ENCODE measurements around the gene ABHD12.

Gene ABHD12

DNA sequence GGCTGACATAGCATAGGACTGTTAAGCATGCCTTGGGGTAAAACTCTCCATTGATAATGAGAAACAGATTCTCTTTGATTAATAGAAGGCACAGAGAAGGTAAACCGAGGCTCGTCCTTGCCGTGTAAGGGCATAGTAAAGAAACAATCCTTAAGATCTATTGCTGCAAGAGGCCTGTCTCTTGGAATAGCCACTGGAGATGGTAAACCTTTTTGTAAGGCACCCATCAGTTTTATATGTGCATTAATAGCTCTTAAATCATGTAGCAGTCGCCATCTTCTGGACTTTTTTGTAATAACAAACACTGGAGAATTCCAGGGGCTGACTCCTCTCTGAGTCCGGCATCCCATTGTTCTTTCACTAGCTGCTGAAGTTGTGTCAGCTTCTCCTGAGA, 8.4 kb upstream of the ABHD12 start:
- DNase-seq (ENCODE audit: low read depth in 1 of 2, low spot score in 1 of 2) = peak; percentile 33 to 86
- TF ChIP-seq JUND (IDR thresholded peaks at IDR 0.05; ENCODE audit: low read depth) = no peak
- in situ Hi-C loops (cut with HindIII; ENCODE audit: low pct_unique_long_range_greater_than_20kb, low sequenced_read_pairs) = no loop called here

DNA sequence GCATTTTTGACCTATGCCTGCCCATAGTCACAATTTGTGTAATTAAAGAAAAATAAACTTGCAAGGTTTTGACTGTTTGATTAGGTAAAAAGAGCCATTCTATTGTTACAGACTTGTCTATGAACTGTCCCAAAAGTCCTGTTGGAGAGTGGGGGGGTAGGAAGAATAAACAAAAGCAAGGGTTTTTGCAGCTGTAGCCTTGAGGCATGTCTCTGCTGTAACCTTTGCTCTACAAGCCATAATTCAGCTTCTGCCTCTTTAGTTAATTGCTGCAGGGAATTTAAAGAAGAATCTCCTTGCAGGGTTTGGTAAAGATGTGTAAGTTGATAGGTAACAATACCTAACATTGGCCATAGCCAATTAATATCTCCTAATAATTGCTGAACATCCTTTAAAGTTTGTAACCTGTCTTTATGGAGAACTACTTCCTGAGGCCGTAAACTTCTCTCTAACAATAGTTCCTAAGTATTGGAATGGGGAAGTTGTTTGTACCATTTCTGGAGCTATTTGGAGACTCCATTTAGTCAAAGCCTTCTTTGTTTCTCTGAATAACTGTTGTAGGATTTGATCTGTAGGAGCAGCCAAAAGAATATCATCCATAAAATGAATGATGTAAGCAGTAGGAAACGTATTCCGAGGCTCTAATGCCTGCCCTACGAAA, 7.9 kb upstream of the ABHD12 start:
- in situ Hi-C loops (cut with HindIII; ENCODE audit: low pct_unique_long_range_greater_than_20kb, low sequenced_read_pairs) = no loop called here

GRCh38 chr20:25397821-25398220, 7.2 kb upstream of the ABHD12 start:
- in situ Hi-C loops (cut with HindIII; ENCODE audit: low pct_unique_long_range_greater_than_20kb, low sequenced_read_pairs) = no loop called here
- peak in 1 of 2 experiments; percentile 72 for DNase-seq (ENCODE audit: low read depth in 1 of 2, low spot score in 1 of 2)
- TF ChIP-seq JUND (IDR thresholded peaks at IDR 0.05; ENCODE audit: low read depth) = no peak

More for the DNA sequence above, 7.9 kb upstream of the ABHD12 start:
- peak in 1 of 2 experiments; percentile 29 for DNase-seq (ENCODE audit: low read depth in 1 of 2, low spot score in 1 of 2)
- no peak for TF ChIP-seq JUND (IDR thresholded peaks at IDR 0.05; ENCODE audit: low read depth)

DNA sequence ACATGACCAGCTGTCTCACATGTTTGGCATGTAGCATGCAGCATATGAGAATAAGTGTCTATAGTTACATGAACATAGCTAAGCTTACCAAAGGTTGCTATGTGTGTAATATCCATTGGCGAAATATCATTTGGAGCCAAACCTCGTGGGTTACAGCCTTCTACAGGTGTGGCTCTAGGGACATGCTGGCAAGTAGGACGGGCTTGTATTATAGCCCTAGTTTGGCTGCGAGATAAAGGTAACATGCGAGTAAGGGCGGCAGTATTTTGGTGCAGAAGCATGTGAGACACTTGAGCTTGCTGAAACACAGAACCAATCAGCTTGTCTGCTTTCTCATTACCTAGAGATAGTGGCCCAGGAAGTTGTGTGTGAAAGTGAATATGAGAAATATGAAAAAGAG, 6.5 kb upstream of the ABHD12 start:
- TF ChIP-seq JUND (IDR thresholded peaks at IDR 0.05; ENCODE audit: low read depth) = no peak
- in situ Hi-C loops (cut with HindIII; ENCODE audit: low pct_unique_long_range_greater_than_20kb, low sequenced_read_pairs) = no loop called here
- no peak for DNase-seq (ENCODE audit: low read depth in 1 of 2, low spot score in 1 of 2)

DNA sequence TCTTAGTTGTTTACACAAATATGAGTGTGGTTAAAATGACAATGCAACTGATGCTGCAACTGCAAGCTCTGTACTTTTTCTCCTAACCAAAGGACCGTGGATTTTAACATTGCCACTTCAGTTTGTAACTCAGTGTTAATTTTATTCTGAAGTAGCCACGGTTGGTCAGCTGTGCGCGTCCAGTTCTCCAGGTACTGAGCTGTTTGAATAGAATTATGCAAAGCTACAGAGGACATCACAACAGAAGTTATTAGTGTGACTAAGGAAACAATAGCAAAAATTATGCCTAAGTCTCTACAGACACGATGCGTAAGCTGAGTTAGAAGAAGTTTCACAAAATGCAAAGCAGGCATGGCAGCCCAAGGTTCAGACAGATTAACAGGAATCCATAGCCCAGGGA, 4.4 kb upstream of the ABHD12 start:
- no peak for DNase-seq (ENCODE audit: low read depth in 1 of 2, low spot score in 1 of 2)
- in situ Hi-C loops (cut with HindIII; ENCODE audit: low pct_unique_long_range_greater_than_20kb, low sequenced_read_pairs) = no loop called here
- no peak for TF ChIP-seq JUND (IDR thresholded peaks at IDR 0.05; ENCODE audit: low read depth)

GRCh38 chr20:25394276-25394675, 3.6 kb upstream of the ABHD12 start:
- no peak for TF ChIP-seq JUND (IDR thresholded peaks at IDR 0.05; ENCODE audit: low read depth)
- in situ Hi-C loops (cut with HindIII; ENCODE audit: low pct_unique_long_range_greater_than_20kb, low sequenced_read_pairs) = no loop called here
- DNase-seq (ENCODE audit: low read depth in 1 of 2, low spot score in 1 of 2) = no peak

GRCh38 chr20:25389858-25390537, 637 bp downstream of the ABHD12 start:
- DNase-seq (ENCODE audit: low read depth in 1 of 2, low spot score in 1 of 2) = peak; percentile 64 to 75
- TF ChIP-seq JUND (IDR thresholded peaks at IDR 0.05; ENCODE audit: low read depth) = no peak
- in situ Hi-C loops (cut with HindIII; ENCODE audit: low pct_unique_long_range_greater_than_20kb, low sequenced_read_pairs) = no loop called here

- no peak for TF ChIP-seq JUND (IDR thresholded peaks at IDR 0.05; ENCODE audit: low read depth)
- in situ Hi-C loops (cut with HindIII; ENCODE audit: low pct_unique_long_range_greater_than_20kb, low sequenced_read_pairs) = no loop called here
- DNase-seq (ENCODE audit: low read depth in 1 of 2, low spot score in 1 of 2) = peak in 1 of 2 experiments; percentile 55
Measured at GRCh38 chr20:25389401-25389857, 1.2 kb downstream of the ABHD12 start.

GRCh38 chr20:25382704-25383370, 7.8 kb downstream of the ABHD12 start:
- in situ Hi-C loops (cut with HindIII; ENCODE audit: low pct_unique_long_range_greater_than_20kb, low sequenced_read_pairs) = no loop called here
- TF ChIP-seq JUND (IDR thresholded peaks at IDR 0.05; ENCODE audit: low read depth) = no peak
- no peak for DNase-seq (ENCODE audit: low read depth in 1 of 2, low spot score in 1 of 2)

GRCh38 chr20:25380945-25381614, 9.6 kb downstream of the ABHD12 start:
- no peak for DNase-seq (ENCODE audit: low read depth in 1 of 2, low spot score in 1 of 2)
- no peak for TF ChIP-seq JUND (IDR thresholded peaks at IDR 0.05; ENCODE audit: low read depth)
- in situ Hi-C loops (cut with HindIII; ENCODE audit: low pct_unique_long_range_greater_than_20kb, low sequenced_read_pairs) = no loop called here

DNA sequence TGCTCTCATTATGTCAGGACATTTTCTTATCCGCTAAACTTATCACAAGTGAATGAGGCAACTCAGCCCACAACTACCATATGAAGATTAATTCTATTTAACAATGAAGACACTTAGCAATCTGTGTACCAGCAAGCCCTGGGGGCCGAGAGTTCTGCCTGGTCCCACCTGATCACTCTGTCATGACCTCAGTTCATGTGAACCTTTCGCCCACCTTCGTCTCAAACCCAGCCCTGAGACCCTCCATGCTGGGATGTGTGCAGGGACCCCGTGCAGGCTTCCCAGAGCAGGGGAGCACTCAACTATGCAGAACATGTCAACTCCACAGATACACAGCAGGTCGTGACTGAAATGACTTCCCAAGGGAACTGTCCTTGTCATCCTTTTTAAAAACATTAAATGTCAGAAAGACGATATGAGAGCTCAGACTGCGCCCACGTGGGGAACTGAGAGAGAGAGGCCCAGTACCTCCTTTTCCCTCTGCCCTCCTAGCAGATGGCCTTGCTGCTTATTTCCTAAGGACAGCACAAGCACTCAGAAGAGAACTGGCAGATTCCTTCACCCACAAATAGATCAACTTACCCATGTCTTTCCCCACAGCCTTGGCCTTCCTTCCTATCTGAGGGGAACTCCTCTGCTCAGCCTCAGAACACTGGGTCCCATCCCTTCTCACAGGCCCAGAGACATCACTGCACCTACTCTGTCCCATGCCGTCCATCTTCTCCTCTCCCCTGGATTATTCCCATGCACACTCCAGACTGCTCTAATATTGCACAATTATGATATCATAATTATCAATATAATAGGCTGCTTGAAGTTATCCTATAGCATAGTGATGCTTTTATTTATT, 11.5 kb downstream of the ABHD12 start:
- DNase-seq (ENCODE audit: low read depth in 1 of 2, low spot score in 1 of 2) = no peak
- in situ Hi-C loops (cut with HindIII; ENCODE audit: low pct_unique_long_range_greater_than_20kb, low sequenced_read_pairs) = no loop called here
- no peak for TF ChIP-seq JUND (IDR thresholded peaks at IDR 0.05; ENCODE audit: low read depth)
